NCI-H226 (cell line): ENCODE results near the gene PCGF1.
A peak's percentile ranks its signal among the peaks of the same experiment; 100 is the strongest.
"Not testable (repeated sequence)": the region's sequence is repeated elsewhere in the genome, so short reads cannot be mapped to it uniquely, and the experiment has no call there.

ENCODE experiments used
- DNase-seq: peaks from one replicate; pipeline ENCODE4 v3.0.0-alpha.2; 2015

The PCGF1 gene

DNA sequence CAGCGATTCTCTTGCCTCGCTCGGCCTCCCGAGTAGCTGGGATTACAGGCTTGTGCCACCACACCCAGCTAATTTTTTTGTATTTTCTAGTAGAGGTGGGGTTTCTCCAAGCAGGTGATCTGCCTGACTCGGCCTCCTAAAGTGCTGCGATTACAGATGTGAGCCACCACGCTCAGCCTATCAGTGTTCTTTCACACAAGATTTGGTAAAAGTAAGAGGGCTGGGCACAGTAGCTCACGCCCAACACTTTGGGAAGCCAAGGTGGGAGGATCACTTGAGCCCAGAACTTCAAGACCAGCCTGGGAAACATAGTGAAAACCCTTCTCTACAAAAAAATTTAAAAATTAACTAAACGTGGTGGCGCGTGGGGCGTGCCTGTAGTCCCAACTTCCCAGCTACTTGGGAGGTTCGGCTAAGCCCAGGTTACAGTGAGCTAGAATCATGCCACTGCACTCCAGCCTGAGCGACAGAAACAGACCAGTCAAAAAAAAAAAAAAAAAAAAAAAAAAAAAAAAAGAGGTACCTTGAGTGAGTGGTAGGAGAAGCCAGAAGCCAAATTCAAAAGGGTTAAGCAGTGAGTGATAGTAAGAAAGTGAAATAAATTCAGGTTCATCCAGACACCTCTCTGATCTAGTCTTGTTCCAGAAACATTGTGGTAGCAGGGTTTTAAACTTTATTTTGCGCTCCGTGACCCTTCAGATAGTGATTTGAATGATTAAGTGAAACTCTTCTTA lies 36.0 kb downstream of the PCGF1 start:
- no peak for DNase-seq

DNA sequence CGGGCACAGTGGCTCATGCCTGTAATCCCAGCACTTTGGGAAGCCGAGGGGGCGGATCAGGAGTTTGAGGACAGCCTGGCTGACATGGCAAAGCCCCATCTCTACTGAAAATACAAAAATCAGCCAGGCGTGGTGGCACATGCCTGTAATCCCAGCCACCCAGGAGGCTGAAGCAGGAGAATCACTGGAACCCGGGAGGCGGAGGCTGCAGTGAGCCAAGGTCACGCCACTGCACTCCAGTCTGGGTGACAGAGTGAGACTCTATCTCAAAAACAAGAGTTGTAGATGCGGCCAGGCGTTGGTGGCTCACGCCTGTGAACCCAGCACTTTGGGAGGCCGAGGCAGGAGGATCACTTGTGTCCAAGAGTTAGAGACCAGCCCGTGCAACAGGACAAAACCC lies 36.8 kb downstream of the PCGF1 start:
- not testable (repeated sequence) for DNase-seq

DNA sequence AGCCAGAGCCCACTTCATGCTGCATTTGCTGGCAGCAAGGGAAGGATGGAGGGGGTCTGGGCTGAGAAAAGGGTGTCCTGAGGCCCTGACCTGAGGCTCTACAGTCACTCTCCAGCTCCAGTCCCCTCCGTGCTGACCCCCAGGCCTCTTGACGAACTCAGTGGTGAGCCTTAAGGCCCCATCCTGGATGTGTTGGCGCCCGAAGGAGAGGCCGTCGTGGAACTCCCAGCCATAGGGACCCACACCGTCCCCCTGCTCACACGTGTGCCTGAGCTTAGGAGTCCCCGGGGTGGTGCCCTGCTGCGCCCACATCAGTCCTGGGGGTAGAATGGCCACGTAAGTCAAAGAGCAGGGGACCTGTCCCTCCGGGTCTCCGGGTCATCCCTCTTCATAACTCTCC lies 43.1 kb downstream of the PCGF1 start:
- DNase-seq: no peak

DNA sequence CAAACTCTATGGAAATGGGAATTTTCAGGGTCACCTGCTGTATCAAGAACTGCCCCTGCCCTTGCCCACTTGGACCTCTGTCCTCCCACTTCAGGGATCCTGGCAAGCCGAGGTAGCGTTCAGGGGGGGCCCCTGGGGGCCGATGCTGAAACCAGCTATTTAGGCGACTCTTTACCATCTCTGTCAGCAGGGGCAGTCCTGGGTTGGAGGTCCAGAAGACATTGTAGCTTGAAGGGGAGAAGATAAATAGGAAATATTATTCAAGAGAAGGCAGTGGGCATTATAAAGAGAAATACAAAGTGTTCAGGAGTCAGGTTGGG lies 44.7 kb downstream of the PCGF1 start:
- DNase-seq: no peak

DNA sequence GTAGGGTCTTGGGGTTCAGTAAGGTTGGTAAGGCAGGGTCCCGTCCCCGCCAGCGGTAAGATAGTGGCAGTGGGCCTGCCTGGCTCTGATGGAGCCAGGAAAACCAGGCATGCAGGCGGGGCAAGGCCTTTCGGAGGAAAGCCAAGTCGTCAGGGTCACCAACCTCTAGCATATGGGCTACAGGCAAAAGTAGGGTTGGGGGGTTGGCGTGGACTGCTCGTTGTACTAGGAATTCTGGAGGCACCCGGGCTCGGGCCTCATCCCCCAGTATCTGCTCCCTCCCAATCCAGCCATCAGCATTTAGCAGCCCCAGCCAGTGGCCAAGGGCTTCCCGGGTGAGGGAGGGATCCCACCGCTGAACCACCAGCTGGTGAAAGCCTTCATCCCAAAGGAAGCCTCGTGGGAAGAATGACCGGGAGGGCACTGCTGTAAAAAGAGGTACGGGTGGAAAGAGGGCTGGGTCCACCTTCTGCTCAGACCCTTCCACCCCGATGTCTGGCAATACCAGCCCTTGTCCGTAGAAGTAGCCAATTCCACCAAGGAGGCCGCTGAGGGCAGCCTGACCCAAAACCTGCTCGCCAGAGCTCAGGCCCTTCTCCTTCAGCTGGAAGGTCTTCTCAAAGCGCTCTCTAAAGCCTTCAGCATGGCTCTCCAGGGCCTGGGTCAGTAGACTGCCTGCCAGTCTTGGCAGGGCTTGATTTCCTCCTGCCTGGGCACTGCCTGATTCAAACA lies 45.3 kb downstream of the PCGF1 start:
- no peak for DNase-seq

DNA sequence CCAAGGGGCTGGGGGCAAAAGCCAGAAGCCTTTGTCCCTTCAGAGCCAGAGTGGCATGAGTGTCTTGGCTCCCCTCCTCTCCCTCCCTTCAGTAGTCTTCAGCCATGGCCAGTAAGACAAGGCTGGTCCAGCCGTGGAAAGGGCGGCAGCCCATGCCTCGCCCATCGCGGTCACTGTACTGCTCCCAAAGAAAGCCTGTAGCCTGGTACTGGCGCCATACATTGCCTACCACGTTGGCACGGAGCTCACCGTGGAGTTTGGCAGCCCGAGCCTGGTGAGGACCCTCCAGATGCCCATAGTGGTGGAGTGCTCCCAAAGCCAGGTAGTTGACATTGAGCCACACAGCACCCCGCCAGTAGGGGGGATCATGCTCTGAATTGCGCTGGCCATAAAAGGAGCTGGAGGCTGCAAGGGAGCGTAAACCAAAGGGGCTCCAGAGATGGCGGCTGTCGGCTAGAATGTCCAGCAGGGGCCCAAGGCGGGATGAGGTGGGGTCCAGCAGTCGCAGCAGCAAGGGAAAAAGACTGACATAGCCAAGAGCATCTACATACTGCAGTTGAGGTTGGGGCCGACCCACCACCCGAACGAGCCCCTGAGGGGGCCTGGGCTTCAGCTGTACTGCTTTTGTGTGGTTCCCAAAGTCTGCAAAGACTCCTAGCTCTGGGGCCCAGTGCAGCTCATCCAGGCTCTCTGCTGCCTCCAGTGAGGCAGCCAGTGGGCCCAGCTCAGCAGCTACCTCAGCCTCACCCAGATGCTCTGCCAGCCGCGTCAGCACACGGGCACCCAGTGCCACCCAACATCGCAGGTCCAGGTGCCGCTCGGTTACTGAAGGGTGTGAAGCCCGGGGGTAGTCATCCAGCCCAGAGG lies 46.1 kb downstream of the PCGF1 start:
- no peak for DNase-seq

DNA sequence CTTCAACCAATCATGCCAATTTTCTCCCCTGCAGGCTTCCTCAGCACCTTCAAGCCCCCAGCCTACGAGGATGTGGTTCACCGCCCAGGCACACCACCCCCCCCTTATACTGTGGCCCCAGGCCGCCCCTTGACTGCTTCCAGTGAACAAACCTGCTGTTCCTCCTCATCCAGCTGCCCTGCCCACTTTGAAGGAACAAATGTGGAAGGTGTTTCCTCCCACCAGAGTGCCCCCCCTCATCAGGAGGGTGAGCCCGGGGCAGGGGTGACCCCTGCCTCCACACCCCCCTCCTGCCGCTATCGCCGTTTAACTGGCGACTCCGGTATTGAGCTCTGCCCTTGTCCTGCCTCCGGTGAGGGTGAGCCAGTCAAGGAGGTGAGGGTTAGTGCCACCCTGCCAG lies 47.3 kb downstream of the PCGF1 start:
- DNase-seq: not testable (repeated sequence)

DNA sequence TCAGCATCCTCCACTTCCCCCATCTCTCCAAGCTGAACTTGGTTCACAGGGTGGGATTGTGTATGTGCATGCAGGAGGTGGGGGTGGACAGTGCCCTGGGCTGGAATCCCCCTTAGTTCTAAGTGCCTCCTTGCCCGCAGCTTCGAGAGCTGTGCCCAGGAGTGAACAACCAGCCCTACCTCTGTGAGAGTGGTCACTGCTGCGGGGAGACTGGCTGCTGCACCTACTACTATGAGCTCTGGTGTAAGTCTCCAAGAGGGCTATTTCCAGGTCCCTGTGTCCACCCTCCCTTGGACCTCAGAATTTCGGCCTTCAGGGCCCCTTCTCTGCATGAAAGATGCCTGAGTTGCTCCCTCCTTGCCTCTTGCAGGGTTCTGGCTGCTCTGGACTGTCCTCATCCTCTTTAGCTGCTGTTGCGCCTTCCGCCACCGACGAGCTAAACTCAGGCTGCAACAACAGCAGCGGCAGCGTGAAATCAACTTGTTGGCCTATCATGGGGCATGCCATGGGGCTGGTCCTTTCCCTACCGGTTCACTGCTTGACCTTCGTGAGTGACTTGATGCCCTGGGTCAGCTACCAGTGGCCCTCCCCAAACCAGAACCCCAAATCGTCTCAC lies 47.9 kb downstream of the PCGF1 start:
- not testable (repeated sequence) for DNase-seq

DNA sequence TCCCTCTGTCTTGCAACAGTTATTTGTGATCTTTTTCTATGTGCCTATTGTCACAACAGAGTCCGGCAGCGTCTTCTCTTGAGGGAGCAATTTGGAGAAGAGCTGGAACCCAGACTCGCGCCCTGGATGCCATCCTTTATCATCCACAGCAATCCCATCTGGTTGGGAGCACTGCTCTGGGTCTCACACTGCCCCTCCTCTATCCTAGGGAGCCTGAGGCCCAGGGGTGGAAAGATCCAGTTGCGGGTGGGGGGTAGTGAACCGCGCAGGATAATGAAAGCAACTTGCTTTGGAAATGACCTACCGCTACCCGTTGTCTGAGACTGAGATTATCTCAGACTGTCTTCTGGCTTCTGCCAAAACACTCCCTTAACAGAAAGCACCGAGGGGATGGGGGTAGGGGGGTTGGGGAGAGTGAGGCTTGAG lies 48.5 kb downstream of the PCGF1 start:
- no peak for DNase-seq

DNA sequence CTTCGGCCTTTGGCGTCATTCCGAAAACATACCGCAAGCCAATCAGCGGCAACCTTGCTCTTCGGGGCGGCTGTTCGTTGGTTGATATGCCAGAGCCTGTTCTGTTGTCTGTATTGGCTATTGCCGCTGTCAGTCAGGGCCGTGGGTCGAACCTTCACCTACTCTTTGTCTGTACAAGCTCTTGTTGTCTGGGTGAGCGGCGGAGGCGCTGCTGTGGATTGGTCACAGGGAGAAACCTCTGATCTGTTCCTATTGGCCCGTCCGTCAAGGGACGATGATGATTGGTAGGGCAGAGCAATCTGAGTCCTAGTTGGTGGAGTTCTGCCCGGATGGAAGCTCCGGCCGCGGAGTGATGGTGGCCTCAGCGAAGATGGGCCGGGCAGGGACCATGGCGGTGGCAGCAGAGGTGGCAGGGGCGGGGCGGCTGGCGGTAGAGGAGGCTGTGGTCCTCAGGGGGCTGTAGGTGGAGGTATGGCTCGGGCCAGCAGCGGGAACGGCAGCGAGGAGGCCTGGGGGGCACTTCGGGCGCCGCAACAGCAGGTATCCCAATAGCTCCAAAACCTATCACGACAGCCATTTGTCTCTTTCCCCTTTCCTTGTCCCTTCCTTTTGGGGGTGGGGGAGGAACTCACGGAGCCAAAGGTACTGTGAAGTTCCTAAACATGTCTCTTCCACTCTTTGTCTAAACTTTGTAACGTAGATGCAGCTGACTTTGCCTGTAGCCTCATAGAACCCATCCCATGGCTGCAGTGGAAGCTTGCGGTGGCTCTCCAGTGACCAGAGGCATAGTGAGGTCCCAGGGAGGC lies 49.2 kb downstream of the PCGF1 start, which contains the start of gene WBP1:
Gene WBP1, plus strand, starts transcription at position 307 of the 806 bp plus-strand sequence. Its CDS starts 165 bp downstream, at position 472.
- peak; percentile 100 for DNase-seq

DNA sequence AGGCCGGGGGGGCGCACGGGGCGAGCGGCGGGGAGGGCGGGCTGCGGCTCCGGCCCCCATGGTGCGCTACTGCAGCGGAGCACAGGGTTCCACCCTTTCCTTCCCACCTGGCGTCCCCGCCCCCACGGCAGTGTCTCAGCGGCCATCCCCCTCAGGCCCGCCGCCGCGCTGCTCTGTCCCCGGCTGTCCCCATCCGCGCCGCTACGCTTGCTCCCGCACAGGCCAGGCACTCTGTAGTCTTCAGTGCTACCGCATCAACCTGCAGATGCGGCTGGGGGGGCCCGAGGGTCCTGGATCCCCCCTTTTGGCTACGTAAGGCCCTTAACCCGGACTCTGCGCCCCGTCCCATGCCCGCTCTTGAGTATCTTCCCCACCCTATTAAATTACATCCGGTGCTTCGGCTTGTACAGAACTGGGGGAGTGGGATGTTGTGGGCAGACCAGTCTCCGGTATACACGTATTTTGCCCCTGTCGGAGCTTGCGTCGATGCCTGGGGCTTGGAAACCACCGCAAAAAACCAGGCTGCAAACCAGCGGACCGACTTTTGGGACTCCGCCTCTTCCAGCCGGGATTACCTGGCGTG lies 49.9 kb downstream of the PCGF1 start:
- DNase-seq: no peak

DNA sequence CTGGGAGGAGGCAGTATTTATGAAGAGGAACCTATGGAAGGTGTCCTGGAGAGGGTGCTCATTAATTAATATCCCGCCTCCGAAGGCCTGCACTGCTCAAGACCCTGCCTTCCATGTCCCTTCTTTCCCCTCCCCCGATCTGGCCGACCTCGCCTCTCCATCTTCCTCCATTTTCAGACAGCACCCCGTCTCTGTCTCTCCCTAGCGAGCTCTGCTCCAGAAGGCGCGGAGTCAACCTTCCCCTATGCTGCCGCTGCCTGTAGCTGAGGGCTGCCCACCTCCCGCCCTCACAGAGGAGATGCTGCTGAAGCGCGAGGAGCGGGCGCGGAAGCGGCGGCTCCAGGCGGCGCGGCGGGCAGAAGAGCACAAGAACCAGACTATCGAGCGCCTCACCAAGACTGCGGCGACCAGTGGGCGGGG lies 50.4 kb downstream of the PCGF1 start:
- DNase-seq: no peak
